Body of pancreas (tissue), 4 donors: ENCODE data around the gene INF2. TPM values are rescaled to one million over a fixed set of nuclear protein-coding genes. Genes with fewer than 3 reads are reported as not detected.

Source experiments
- ATAC-seq: fragments of 150-250 bp; one replicate; pipeline ENCODE4 v1.9.1; 2016
- DNase-seq, 4 donors: peaks; one replicate each; pipeline ENCODE4 v3.0.0-alpha.2; 2019
- H3K27ac ChIP-seq, 4 donors: fragments of 200-600 bp; sonication (generic); 1 replicate in 3 of 4; 2 replicates in 1 of 4; pipeline versions ENCODE4 v1.5.1 to v1.6.1; 2016 to 2019; ENCODE audit warnings: mild to moderate bottlenecking in 1 of 4, mixed read lengths in 1 of 4, moderate library complexity in 1 of 4
- H3K27me3 ChIP-seq, 2 donors: fragments of 200-600 bp; sonication (generic); one replicate each; pipeline ENCODE4 v1.6.0; 2016; ENCODE audit warnings: mild to moderate bottlenecking in 1 of 2
- H3K36me3 ChIP-seq, 2 donors: fragments of 200-600 bp; sonication (generic); replicated peaks in 1 of 2; 2 replicates each; pipeline ENCODE4 v1.5.1; 2016; ENCODE audit warnings: low read depth in 2 of 2; ENCODE audit not compliant: insufficient read depth in 1 of 2
- H3K4me1 ChIP-seq: fragments of 200-600 bp; sonication (generic); one replicate; pipeline ENCODE4 v1.6.0; 2016
- H3K4me3 ChIP-seq, 2 donors: fragments of 200-600 bp; sonication (generic); 1 replicate in 1 of 2; 2 replicates in 1 of 2; pipeline ENCODE4 v1.5.1; 2016 to 2019
- H3K9me3 ChIP-seq, 3 donors: fragments of 200-600 bp; sonication (generic); 1 replicate in 2 of 3; 2 replicates in 1 of 3; pipeline ENCODE4 v1.5.1; 2016
- POLR2A ChIP-seq, 3 donors: fragments of 450-650 bp; IDR thresholded peaks; one replicate each; pipeline ENCODE4 v1.6.1; 2016; ENCODE audit warnings: antibody characterized with exemption in 3 of 3, mild to moderate bottlenecking in 2 of 3
- WGBS, 2 donors: methylation state at CpG; one replicate each; pipeline ENCODE4 v1.1.5; 2017; 5-methylcytosine and 5-hydroxymethylcytosine counted together
- intact Hi-C: fragments of 100-400 bp; cut with DNase I; formaldehyde crosslinking; loops from one replicate; pipeline ENCODE4 v1.15.1; 2023
- microRNA-seq, 2 donors: library from miRNA; unstranded; fragments of <30 nt; microRNA quantifications; one replicate each; pipeline ENCODE4, GENCODE V29; 2016; ENCODE audit warnings: borderline number of aligned reads in 2 of 2, borderline replicate concordance in 2 of 2
- small RNA-seq: library from RNA; depleted of rRNA; stranded (forward); fragments of <200 nt; gene quantifications from one replicate; pipeline ENCODE3, GENCODE V24; 2016
- total RNA-seq, 2 donors: library from RNA; depleted of rRNA; stranded (reverse); fragments of >200 nt; gene quantifications; one replicate each; pipeline ENCODE4 v1.1.0, GENCODE V29; 2016
- TF ChIP-seq, protein P1 (sequence below), 7 experiments: fragments of 450-650 bp in 4 of 7; fragments of 200-600 bp in 3 of 7; sonication (generic) in 3 of 7; IDR thresholded peaks; one replicate each; pipeline ENCODE4 v1.5.1; 2016 to 2019; ENCODE audit warnings: antibody characterized with exemption in 7 of 7

INF2 gene
- total RNA-seq, 2 donors from 2014 or later: 46.2 to 90.3 TPM

DNA sequence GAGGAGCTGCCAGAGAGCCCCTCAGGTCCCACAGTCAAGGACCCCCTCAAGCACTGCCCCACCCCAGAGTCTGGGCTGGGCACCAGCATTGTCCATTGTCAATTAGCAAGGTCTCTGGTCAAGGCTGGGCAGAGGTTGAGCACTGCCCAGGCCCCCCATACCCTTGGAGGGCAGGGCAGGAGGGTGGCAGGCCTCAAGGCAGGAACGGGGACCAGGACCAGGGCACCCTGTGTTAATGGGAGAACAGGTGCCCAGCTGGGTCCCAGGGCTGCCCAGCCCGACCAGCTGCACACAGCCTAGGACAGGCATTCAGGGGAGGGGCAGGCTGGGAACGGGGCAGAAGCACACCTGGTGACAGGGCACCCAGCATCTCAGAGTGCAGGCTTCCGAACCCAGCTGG, 82.0 kb downstream of the INF2 start:
- Histone ChIP-seq H3K27ac (no peak overlapping the region), H3K4me1 (peaks cover 43% of the 10 kb centered on the region), H3K9me3 (no peaks in the 10 kb centered on the region), H3K36me3 (peaks cover 9 to 13% of the 10 kb centered on the region in 2 donors), H3K4me3 (no peak overlapping the region), H3K27me3 (no peaks in the 10 kb centered on the region)
- WGBS, 2 donors: 93 to 100% methylated on average over 2 to 3 of the region's 4 CpGs
- DNase-seq: no peak
- TF ChIP-seq POLR2A (IDR thresholded peaks at IDR 0.05): no peak
- TF ChIP-seq, protein P1, sequence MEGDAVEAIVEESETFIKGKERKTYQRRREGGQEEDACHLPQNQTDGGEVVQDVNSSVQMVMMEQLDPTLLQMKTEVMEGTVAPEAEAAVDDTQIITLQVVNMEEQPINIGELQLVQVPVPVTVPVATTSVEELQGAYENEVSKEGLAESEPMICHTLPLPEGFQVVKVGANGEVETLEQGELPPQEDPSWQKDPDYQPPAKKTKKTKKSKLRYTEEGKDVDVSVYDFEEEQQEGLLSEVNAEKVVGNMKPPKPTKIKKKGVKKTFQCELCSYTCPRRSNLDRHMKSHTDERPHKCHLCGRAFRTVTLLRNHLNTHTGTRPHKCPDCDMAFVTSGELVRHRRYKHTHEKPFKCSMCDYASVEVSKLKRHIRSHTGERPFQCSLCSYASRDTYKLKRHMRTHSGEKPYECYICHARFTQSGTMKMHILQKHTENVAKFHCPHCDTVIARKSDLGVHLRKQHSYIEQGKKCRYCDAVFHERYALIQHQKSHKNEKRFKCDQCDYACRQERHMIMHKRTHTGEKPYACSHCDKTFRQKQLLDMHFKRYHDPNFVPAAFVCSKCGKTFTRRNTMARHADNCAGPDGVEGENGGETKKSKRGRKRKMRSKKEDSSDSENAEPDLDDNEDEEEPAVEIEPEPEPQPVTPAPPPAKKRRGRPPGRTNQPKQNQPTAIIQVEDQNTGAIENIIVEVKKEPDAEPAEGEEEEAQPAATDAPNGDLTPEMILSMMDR (IDR thresholded peaks at IDR 0.05): no peak
- intact Hi-C loops: loop anchor here (5.0 kb wide), 1 partner anchor 51 kb away; no protein-coding TSS in a partner anchor
- no peak for ATAC-seq

Small RNA genes within 50 kb of the gene (microRNA-seq; reads per million reads assigned to microRNA genes)
- 0 reads per million in 2 donors for gene MIR4710

Small RNA genes within 50 kb of the gene (small RNA-seq; reads per million reads assigned to genes)
- not detected for gene MIR4710

Other genes with a start within 250 kb of the INF2 start
- gene C14orf180, start 109.9 kb upstream of the INF2 start, total RNA-seq: 10 to 100 TPM in 1 of 2 donors, not detected in 1; 19.4 TPM
- gene TMEM179, start 84.8 kb upstream of the INF2 start, total RNA-seq: 1 to 10 TPM; 2.6 to 9.6 TPM
- 1 to 10 TPM; 4.0 to 4.7 TPM for gene ADSS1, start 34.6 kb downstream of the INF2 start, total RNA-seq
- 100 to 1,000 TPM; 111 to 130 TPM for gene SIVA1, start 63.5 kb downstream of the INF2 start, total RNA-seq
- gene AKT1, start 106.1 kb downstream of the INF2 start, total RNA-seq: 100 to 1,000 TPM in 1 of 2 donors, 10 to 100 TPM in 1; 74.2 to 151 TPM
- 10 to 100 TPM; 10.6 to 21.8 TPM for gene ZBTB42, start 111.5 kb downstream of the INF2 start, total RNA-seq
- gene CEP170B, start 175.7 kb downstream of the INF2 start, total RNA-seq: 10 to 100 TPM; 23.6 to 41.9 TPM
- gene PLD4, start 235.3 kb downstream of the INF2 start, total RNA-seq: not detected